Psoas muscle (tissue), 8 donors: ENCODE results near the gene IFT20. TPM values are rescaled to one million over a fixed set of nuclear protein-coding genes. Genes with fewer than 3 reads are reported as not detected.

Experiments used
- ATAC-seq, 4 donors: fragments of 200-7000 bp; cut with Tn5 transposase; one replicate each; pipeline ENCODE4 v1.9.1; 2020; ENCODE audit warnings: moderate library complexity in 3 of 4, mild to moderate bottlenecking in 2 of 4
- DNase-seq, 2 donors: peaks; one replicate each; pipeline ENCODE4 v3.0.0-alpha.2; 2020
- H3K27ac ChIP-seq: fragments of 200-600 bp; one replicate; pipeline ENCODE4 v1.8.0; 2022
- H3K27me3 ChIP-seq, 3 donors: fragments of 200-600 bp in 1 of 3; one replicate each; pipeline versions ENCODE4 v1.6.1 to v1.8.0; 2013 to 2022; ENCODE audit warnings: low read length in 2 of 3, mild to moderate bottlenecking in 2 of 3, moderate library complexity in 1 of 3; ENCODE audit not compliant: insufficient read depth in 3 of 3
- H3K36me3 ChIP-seq, 2 donors: fragments of 200-600 bp in 1 of 2; one replicate each; pipeline versions ENCODE4 v1.6.1 to v1.8.0; 2013 to 2022; ENCODE audit warnings: low read depth in 1 of 2, mild to moderate bottlenecking in 1 of 2, moderate library complexity in 1 of 2; ENCODE audit not compliant: insufficient read depth in 1 of 2
- H3K4me1 ChIP-seq: fragments of 200-600 bp; one replicate; pipeline ENCODE4 v1.8.0; 2022
- H3K4me3 ChIP-seq: fragments of 200-600 bp; one replicate; pipeline ENCODE4 v1.8.0; 2022; ENCODE audit warnings: mild to moderate bottlenecking
- H3K9me3 ChIP-seq: fragments of 200-600 bp; one replicate; pipeline ENCODE4 v1.8.0; 2022
- CTCF ChIP-seq: fragments of 200-600 bp; IDR thresholded peaks from one replicate; pipeline ENCODE4 v1.8.0; 2022; ENCODE audit warnings: antibody characterized with exemption
- WGBS, 3 donors: extraction: QIAGEN DNeasy Blood & Tissue Kit; methylation state at CpG; one replicate each; pipeline versions ENCODE4 v1.1.6 to v1.1.7; 2013; 5-methylcytosine and 5-hydroxymethylcytosine counted together
- intact Hi-C, 2 donors: fragments of 100-400 bp; cut with DNase I; formaldehyde crosslinking; loops; one replicate each; pipeline versions ENCODE4 v1.11.0 to v1.14.2; 2022
- polyA plus RNA-seq, 3 donors: library from polyadenylated mRNA; stranded (reverse); fragments of 200-250 nt; gene quantifications; one replicate each; pipeline ENCODE4 v1.2.3, GENCODE V29; 2013
- total RNA-seq, 4 donors: library from RNA; stranded (reverse); fragmentation: NEBNext Ultra II Directional in 2 of 4; extraction: Animal tissue kit (Norgen Biotek cat#: 25700) in 2 of 4; gene quantifications; one replicate each; pipeline versions ENCODE4 v1.2.1 to v1.2.4, GENCODE V29; 2021 to 2023
- donor health status: healthy with polysubstance abuse.
- donor health status: DM: no; HTN: no; CAD: no; lungs with moderate emphysema.
- donor health status: Bipolar disorder and iron deficiency.
- donor health status: healthy.
- donor health status: DM: yes; HTN: yes; CAD: no.
- donor health status: DM: no; HTN: no; CAD: no.
- donor health status: DM: no; HTN: no; CAD: no.
- donor health status: DM: yes; HTN: yes; CAD: no.

Gene IFT20
- total and polyA plus RNA-seq, 7 donors = 4.4 to 32.1 (median 6.3) TPM

GRCh38 chr17:28285965-28286364 is 49.3 kb downstream of the IFT20 start:
- Histone ChIP-seq H3K4me1 (no peaks in the 10 kb centered on the region), H3K9me3 (no peaks in the 10 kb centered on the region), H3K27ac (no peak overlapping the region), H3K36me3 (no peaks in the 10 kb centered on the region), H3K27me3 (no peaks in the 10 kb centered on the region), H3K4me3 (no peak overlapping the region)
- DNase-seq = no peak
- intact Hi-C loops = no loop called here
- TF ChIP-seq CTCF = no peak
- no peak for ATAC-seq
- WGBS, 3 donors = 48 to 68% (median 57%) methylated on average over 2 of the region's 2 CpGs

GRCh38 chr17:28282596-28282995 is 52.7 kb downstream of the IFT20 start:
- no peak for TF ChIP-seq CTCF
- Histone ChIP-seq H3K9me3 (no peaks in the 10 kb centered on the region), H3K4me3 (no peak overlapping the region), H3K4me1 (no peaks in the 10 kb centered on the region), H3K27me3 (no peaks in the 10 kb centered on the region), H3K36me3 (no peaks in the 10 kb centered on the region), H3K27ac (no peak overlapping the region)
- intact Hi-C loops = no loop called here
- DNase-seq (no peak), ATAC-seq (no peak)
- 48 to 61% (median 58%) methylated on average over 7 of the region's 7 CpGs for WGBS, 3 donors

- Histone ChIP-seq H3K9me3 (no peaks in the 10 kb centered on the region), H3K4me1 (no peaks in the 10 kb centered on the region), H3K27ac (no peak overlapping the region), H3K36me3 (no peaks in the 10 kb centered on the region), H3K27me3 (peaks cover 0 to 2% (median 0%) of the 10 kb centered on the region in 3 donors), H3K4me3 (no peak overlapping the region)
- no peak for DNase-seq
- WGBS, 3 donors = 80 to 86% (median 83%) methylated on average over 3 of the region's 3 CpGs
- intact Hi-C loops = no loop called here
- no peak for ATAC-seq
- no peak for TF ChIP-seq CTCF
Measured at GRCh38 chr17:28280826-28281225, 54.4 kb downstream of the IFT20 start.

- DNase-seq (no peak), ATAC-seq (no peak)
- no peak for TF ChIP-seq CTCF
- H3K36me3 ChIP-seq = no peaks in the 10 kb centered on the region
- H3K4me3 ChIP-seq = no peak overlapping the region
- intact Hi-C loops = no loop called here
- H3K9me3 ChIP-seq = no peaks in the 10 kb centered on the region
- H3K27ac ChIP-seq = no peak overlapping the region
- no peaks in the 10 kb centered on the region for H3K4me1 ChIP-seq
- H3K27me3 ChIP-seq = peaks cover 0 to 5% (median 3%) of the 10 kb centered on the region in 3 donors
- 44 to 54% (median 49%) methylated on average over 6 of the region's 6 CpGs for WGBS, 3 donors
Measured at GRCh38 chr17:28279411-28279810, 55.9 kb downstream of the IFT20 start.

Other genes starting within 250 kb of the IFT20 start
- gene TMEM97, start 16.3 kb downstream of the IFT20 start, total RNA-seq = 10 to 100 TPM in 2 of 4 donors, 1 to 10 TPM in 2; 3.9 to 13.5 (median 9.0) TPM
- gene TMEM97, start 16.3 kb downstream of the IFT20 start, polyA plus RNA-seq = 1 to 10 TPM; 4.0 to 9.0 (median 6.2) TPM
- gene TNFAIP1, start 289 bp upstream of the IFT20 start, total RNA-seq = 10 to 100 TPM; 23.3 to 32.6 (median 30.2) TPM
- gene TNFAIP1, start 289 bp upstream of the IFT20 start, polyA plus RNA-seq = 10 to 100 TPM; 13.0 to 21.3 (median 14.7) TPM
- 100 to 1,000 TPM; 182 to 206 (median 190) TPM for gene POLDIP2, start 22.1 kb upstream of the IFT20 start, total RNA-seq
- 100 to 1,000 TPM; 172 to 299 (median 204) TPM for gene POLDIP2, start 22.1 kb upstream of the IFT20 start, polyA plus RNA-seq
- gene SEBOX, start 29.7 kb upstream of the IFT20 start, total RNA-seq = not detected
- gene SEBOX, start 29.7 kb upstream of the IFT20 start, polyA plus RNA-seq = not detected
- 1 to 10 TPM in 1 of 4 donors, under 1 TPM in 1, not detected in 2; 0.24 to 1.2 TPM for gene VTN, start 34.8 kb upstream of the IFT20 start, total RNA-seq
- under 1 TPM; 0.06 to 0.18 (median 0.12) TPM for gene VTN, start 34.8 kb upstream of the IFT20 start, polyA plus RNA-seq
- 1 to 10 TPM; 1.8 to 2.2 (median 1.9) TPM for gene SARM1, start 36.2 kb upstream of the IFT20 start, total RNA-seq
- under 1 TPM; 0.77 to 0.91 (median 0.82) TPM for gene SARM1, start 36.2 kb upstream of the IFT20 start, polyA plus RNA-seq
- 1 to 10 TPM; 2.7 to 4.2 (median 2.8) TPM for gene SLC46A1, start 70.7 kb upstream of the IFT20 start, total RNA-seq
- 1 to 10 TPM; 1.1 to 2.5 (median 1.4) TPM for gene SLC46A1, start 70.7 kb upstream of the IFT20 start, polyA plus RNA-seq
- not detected for gene SLC13A2, start 138.2 kb upstream of the IFT20 start, total RNA-seq
- under 1 TPM in 1 of 3 donors, not detected in 2; 0.21 TPM for gene SLC13A2, start 138.2 kb upstream of the IFT20 start, polyA plus RNA-seq
- not detected for gene FOXN1, start 170.9 kb upstream of the IFT20 start, total RNA-seq
- gene FOXN1, start 170.9 kb upstream of the IFT20 start, polyA plus RNA-seq = not detected
- gene UNC119, start 217.2 kb upstream of the IFT20 start, total RNA-seq = 1 to 10 TPM; 2.0 to 7.8 (median 4.5) TPM
- gene UNC119, start 217.2 kb upstream of the IFT20 start, polyA plus RNA-seq = 1 to 10 TPM; 1.9 to 2.6 (median 2.2) TPM
- gene PIGS, start 236.1 kb upstream of the IFT20 start, total RNA-seq = 10 to 100 TPM; 30.5 to 44.9 (median 33.4) TPM
- 10 to 100 TPM; 16.7 to 37.1 (median 26.4) TPM for gene PIGS, start 236.1 kb upstream of the IFT20 start, polyA plus RNA-seq
- 1 to 10 TPM; 1.3 to 2.9 (median 2.0) TPM for gene ALDOC, start 241.4 kb upstream of the IFT20 start, total RNA-seq
- gene ALDOC, start 241.4 kb upstream of the IFT20 start, polyA plus RNA-seq = 1 to 10 TPM; 1.2 to 2.4 (median 1.7) TPM